HEK293 (cell line): ENCODE data around the gene STX10.

Experiments used
- BCL11B ChIP-seq: fragments of 450-650 bp; formaldehyde crosslinking; IDR thresholded peaks from 2 replicates; pipeline ENCODE4 v1.5.1; 2016; ENCODE audit warnings: low read depth, missing biosample characterization, missing genetic modification characterization
- GFI1B ChIP-seq: fragments of 450-650 bp; formaldehyde crosslinking; IDR thresholded peaks from 2 replicates; pipeline ENCODE4 v1.5.1; 2016; ENCODE audit warnings: missing biosample characterization, missing genetic modification characterization
- HOXD13 ChIP-seq: sonication (generic); formaldehyde crosslinking; IDR thresholded peaks from 2 replicates; pipeline ENCODE4 v1.8.0; 2022; ENCODE audit warnings: missing genetic modification reagents, borderline replicate concordance
- IKZF3 ChIP-seq: fragments of 450-650 bp; IDR thresholded peaks from 2 replicates; pipeline ENCODE4 v1.5.0; 2018; ENCODE audit warnings: missing biosample characterization, mild to moderate bottlenecking, missing genetic modification characterization, moderate library complexity
- MYNN ChIP-seq: fragments of 450-650 bp; formaldehyde crosslinking; IDR thresholded peaks from 2 replicates; pipeline ENCODE4 v1.5.1; 2016; ENCODE audit warnings: missing biosample characterization, missing genetic modification characterization, borderline replicate concordance
- OSR2 ChIP-seq: fragments of 450-650 bp; formaldehyde crosslinking; IDR thresholded peaks from 2 replicates; pipeline ENCODE4 v1.5.1; 2016; ENCODE audit warnings: missing biosample characterization, missing genetic modification characterization
- PRDM4 ChIP-seq: fragments of 450-650 bp; formaldehyde crosslinking; IDR thresholded peaks from 2 replicates; pipeline ENCODE4 v1.5.1; 2017; ENCODE audit warnings: missing biosample characterization, missing genetic modification characterization
- REPIN1 ChIP-seq: fragments of 450-650 bp; formaldehyde crosslinking; IDR thresholded peaks from 2 replicates; pipeline ENCODE4 v1.5.1; 2017; ENCODE audit warnings: missing biosample characterization, missing genetic modification characterization, low read depth
- YY1 ChIP-seq: fragments of 450-650 bp; formaldehyde crosslinking; IDR thresholded peaks from 2 replicates; pipeline ENCODE4 v1.5.1; 2018; ENCODE audit warnings: missing biosample characterization, missing genetic modification characterization
- ZBTB21 ChIP-seq: fragments of 450-650 bp; formaldehyde crosslinking; IDR thresholded peaks from 2 replicates; pipeline ENCODE4 v1.5.1; 2017; ENCODE audit warnings: missing biosample characterization, missing genetic modification characterization
- ZBTB44 ChIP-seq: fragments of 450-650 bp; IDR thresholded peaks from 2 replicates; pipeline ENCODE4 v1.5.1; 2018; ENCODE audit warnings: missing biosample characterization, mild to moderate bottlenecking, missing genetic modification characterization
- ZFHX2 ChIP-seq: fragments of 450-650 bp; formaldehyde crosslinking; conservative IDR thresholded peaks from 2 replicates; pipeline ENCODE4 v1.5.1; 2016; ENCODE audit warnings: missing biosample characterization, missing genetic modification characterization
- ZNF133 ChIP-seq: fragments of 450-650 bp; formaldehyde crosslinking; IDR thresholded peaks from 2 replicates; pipeline ENCODE4 v1.5.1; 2016; ENCODE audit warnings: missing biosample characterization, missing genetic modification characterization
- ZNF146 ChIP-seq: fragments of 450-650 bp; formaldehyde crosslinking; IDR thresholded peaks from 2 replicates; pipeline ENCODE4 v1.5.1; 2016; ENCODE audit warnings: missing biosample characterization, missing genetic modification characterization
- ZNF155 ChIP-seq: fragments of 450-650 bp; formaldehyde crosslinking; IDR thresholded peaks from 2 replicates; pipeline ENCODE4 v1.5.1; 2016; ENCODE audit warnings: missing biosample characterization, missing genetic modification characterization
- ZNF16 ChIP-seq: fragments of 450-650 bp; formaldehyde crosslinking; IDR thresholded peaks from 2 replicates; pipeline ENCODE4 v1.5.1; 2016; ENCODE audit warnings: low read depth, missing biosample characterization, missing genetic modification characterization
- ZNF184 ChIP-seq: fragments of 450-650 bp; IDR thresholded peaks from 2 replicates; pipeline ENCODE4 v1.5.1; 2018; ENCODE audit warnings: missing biosample characterization, mild to moderate bottlenecking, missing genetic modification characterization
- ZNF266 ChIP-seq: fragments of 450-650 bp; formaldehyde crosslinking; IDR thresholded peaks from 2 replicates; pipeline ENCODE4 v1.5.1; 2016; ENCODE audit warnings: missing biosample characterization, missing genetic modification characterization, low read depth
- ZNF302 ChIP-seq: fragments of 450-650 bp; formaldehyde crosslinking; IDR thresholded peaks from 2 replicates; pipeline ENCODE4 v1.5.1; 2016; ENCODE audit warnings: missing biosample characterization, missing genetic modification characterization, low read depth
- ZNF416 ChIP-seq: fragments of 450-650 bp; formaldehyde crosslinking; IDR thresholded peaks from 2 replicates; pipeline ENCODE4 v1.5.1; 2016; ENCODE audit warnings: missing biosample characterization, missing genetic modification characterization
- ZNF423 ChIP-seq: fragments of 450-650 bp; formaldehyde crosslinking; IDR thresholded peaks from 2 replicates; pipeline ENCODE4 v1.5.1; 2016; ENCODE audit warnings: missing biosample characterization, missing genetic modification characterization
- ZNF48 ChIP-seq: fragments of 450-650 bp; formaldehyde crosslinking; IDR thresholded peaks from 2 replicates; pipeline ENCODE4 v1.5.1; 2016; ENCODE audit warnings: missing biosample characterization, missing genetic modification characterization
- ZNF518A ChIP-seq: fragments of 450-650 bp; formaldehyde crosslinking; conservative IDR thresholded peaks from 2 replicates; pipeline ENCODE4 v1.5.1; 2016; ENCODE audit warnings: low read depth, missing biosample characterization, missing genetic modification characterization
- ZNF548 ChIP-seq: fragments of 450-650 bp; formaldehyde crosslinking; IDR thresholded peaks from 2 replicates; pipeline ENCODE4 v1.5.1; 2016; ENCODE audit warnings: missing biosample characterization, missing genetic modification characterization
- ZNF549 ChIP-seq: fragments of 450-650 bp; IDR thresholded peaks from 2 replicates; pipeline ENCODE4 v1.5.1; 2018; ENCODE audit warnings: missing biosample characterization, missing genetic modification characterization, mild to moderate bottlenecking, inconsistent platforms, moderate library complexity
- ZNF571 ChIP-seq: fragments of 450-650 bp; formaldehyde crosslinking; IDR thresholded peaks from 2 replicates; pipeline ENCODE4 v1.5.0; 2017; ENCODE audit warnings: missing biosample characterization, missing genetic modification characterization
- ZNF596 ChIP-seq: fragments of 450-650 bp; IDR thresholded peaks from 2 replicates; pipeline ENCODE4 v1.5.0; 2018; ENCODE audit warnings: missing biosample characterization, mild to moderate bottlenecking, missing genetic modification characterization, moderate library complexity
- ZNF692 ChIP-seq: fragments of 450-650 bp; formaldehyde crosslinking; IDR thresholded peaks from 2 replicates; pipeline ENCODE4 v1.5.1; 2016; ENCODE audit warnings: missing biosample characterization, missing genetic modification characterization
- ZNF747 ChIP-seq: fragments of 450-650 bp; formaldehyde crosslinking; IDR thresholded peaks from 2 replicates; pipeline ENCODE4 v1.5.1; 2016; ENCODE audit warnings: missing biosample characterization, missing genetic modification characterization
- ZNF791 ChIP-seq: fragments of 450-650 bp; formaldehyde crosslinking; IDR thresholded peaks from 2 replicates; pipeline ENCODE4 v1.5.1; 2016; ENCODE audit warnings: missing biosample characterization, missing genetic modification characterization
- ZNF837 ChIP-seq: fragments of 450-650 bp; formaldehyde crosslinking; IDR thresholded peaks from 2 replicates; pipeline ENCODE4 v1.5.1; 2016; ENCODE audit warnings: missing biosample characterization, missing genetic modification characterization
- ZSCAN23 ChIP-seq: fragments of 450-650 bp; formaldehyde crosslinking; IDR thresholded peaks from 2 replicates; pipeline ENCODE4 v1.5.1; 2016; ENCODE audit warnings: missing biosample characterization, missing genetic modification characterization

STX10 gene

GRCh38 chr19:13163609-13164342, 13.6 kb upstream of the STX10 start (continued):
- TF ChIP-seq ZNF837 (tag by site-specific recombination), result no peak
- TF ChIP-seq ZBTB21 (tag by site-specific recombination), result no peak
- no peak for TF ChIP-seq ZNF133
- TF ChIP-seq ZNF266 (tag by site-specific recombination), result no peak
- TF ChIP-seq ZNF416 (tag by site-specific recombination), result no peak
- TF ChIP-seq ZNF423 (tag by site-specific recombination), result no peak
- no peak for TF ChIP-seq ZNF302 (tag by site-specific recombination)
- no peak for TF ChIP-seq PRDM4 (tag by site-specific recombination)
- 0 out of 2 replicates have a peak, but pooled peaks have one; percentile 44 for TF ChIP-seq IKZF3 (tag by site-specific recombination)
- TF ChIP-seq ZNF571, result no peak
- peak; percentile 60 for TF ChIP-seq ZNF692 (tag by site-specific recombination)
- TF ChIP-seq ZSCAN23, result no peak
- TF ChIP-seq ZNF155 (tag by site-specific recombination), result no peak
- no peak for TF ChIP-seq ZNF549 (tag by site-specific recombination)
- TF ChIP-seq REPIN1 (tag by site-specific recombination), result no peak
- no peak for TF ChIP-seq ZNF48 (tag by site-specific recombination)
- no peak for TF ChIP-seq OSR2 (tag by site-specific recombination)
- TF ChIP-seq BCL11B (tag by site-specific recombination), result no peak
- no peak for TF ChIP-seq MYNN (tag by site-specific recombination)
- TF ChIP-seq ZNF596, result no peak
- no peak for TF ChIP-seq ZNF16
- no peak for TF ChIP-seq ZBTB44 (tag by site-specific recombination)
- TF ChIP-seq GFI1B (tag by site-specific recombination), result no peak
- no peak for TF ChIP-seq ZNF184 (tag by site-specific recombination)
- no peak for TF ChIP-seq ZNF548
- TF ChIP-seq ZNF791 (tag by site-specific recombination), result no peak
- no peak for TF ChIP-seq ZNF747 (tag by site-specific recombination)
- no peak for TF ChIP-seq ZNF146
- peak; percentile 40; the same call in 1 of the 2 replicates for TF ChIP-seq ZFHX2
- no peak for TF ChIP-seq ZNF518A (tag by site-specific recombination)
- TF ChIP-seq HOXD13 (CRISPR knock-in tag), result no peak
- TF ChIP-seq YY1, result no peak
